Measurements from ENCODE around the gene CRYGS.

CRYGS gene

DNA sequence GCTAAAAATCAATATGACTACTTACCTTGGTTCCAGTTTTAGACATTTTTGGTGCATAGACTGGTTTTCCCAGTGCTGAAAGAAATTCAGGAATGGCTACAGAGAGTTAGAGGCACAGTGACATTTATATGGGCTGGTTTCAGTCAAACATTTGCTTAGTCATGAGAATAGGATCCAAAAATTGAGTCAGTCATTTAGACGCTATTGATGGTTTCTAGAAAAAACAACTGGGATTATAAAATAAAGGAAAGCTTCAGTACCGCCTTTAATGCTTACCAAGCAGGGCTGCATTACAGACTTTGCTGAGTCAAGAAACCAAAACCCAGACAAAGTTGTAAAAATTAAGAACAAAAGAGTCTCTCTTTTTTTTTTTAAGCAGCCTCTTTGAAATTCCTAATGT, at the start of gene CRYGS:
Gene CRYGS (minus strand): TSS at position 100 of the 400 bp plus-strand sequence. CDS start 54 bp downstream, at position 46.
- peaks cover 5% of the 10 kb centered on the region for H3K36me3 ChIP-seq
- TF ChIP-seq, protein P1, sequence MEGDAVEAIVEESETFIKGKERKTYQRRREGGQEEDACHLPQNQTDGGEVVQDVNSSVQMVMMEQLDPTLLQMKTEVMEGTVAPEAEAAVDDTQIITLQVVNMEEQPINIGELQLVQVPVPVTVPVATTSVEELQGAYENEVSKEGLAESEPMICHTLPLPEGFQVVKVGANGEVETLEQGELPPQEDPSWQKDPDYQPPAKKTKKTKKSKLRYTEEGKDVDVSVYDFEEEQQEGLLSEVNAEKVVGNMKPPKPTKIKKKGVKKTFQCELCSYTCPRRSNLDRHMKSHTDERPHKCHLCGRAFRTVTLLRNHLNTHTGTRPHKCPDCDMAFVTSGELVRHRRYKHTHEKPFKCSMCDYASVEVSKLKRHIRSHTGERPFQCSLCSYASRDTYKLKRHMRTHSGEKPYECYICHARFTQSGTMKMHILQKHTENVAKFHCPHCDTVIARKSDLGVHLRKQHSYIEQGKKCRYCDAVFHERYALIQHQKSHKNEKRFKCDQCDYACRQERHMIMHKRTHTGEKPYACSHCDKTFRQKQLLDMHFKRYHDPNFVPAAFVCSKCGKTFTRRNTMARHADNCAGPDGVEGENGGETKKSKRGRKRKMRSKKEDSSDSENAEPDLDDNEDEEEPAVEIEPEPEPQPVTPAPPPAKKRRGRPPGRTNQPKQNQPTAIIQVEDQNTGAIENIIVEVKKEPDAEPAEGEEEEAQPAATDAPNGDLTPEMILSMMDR (IDR thresholded peaks at IDR 0.05; ENCODE audit: low read depth, low read length): no peak
- H3K27ac ChIP-seq: no peak within 1 kb of the TSS
- no peak for DNase-seq
- H3K4me3 ChIP-seq (ENCODE audit: low read depth, low read length): no peak within 1 kb of the TSS
- H3K9me3 ChIP-seq (ENCODE audit: severe bottlenecking): no peaks in the 10 kb centered on the region
- no peaks in the 10 kb centered on the region for H3K27me3 ChIP-seq (ENCODE audit: insufficient read depth, low read depth, severe bottlenecking)

DNA sequence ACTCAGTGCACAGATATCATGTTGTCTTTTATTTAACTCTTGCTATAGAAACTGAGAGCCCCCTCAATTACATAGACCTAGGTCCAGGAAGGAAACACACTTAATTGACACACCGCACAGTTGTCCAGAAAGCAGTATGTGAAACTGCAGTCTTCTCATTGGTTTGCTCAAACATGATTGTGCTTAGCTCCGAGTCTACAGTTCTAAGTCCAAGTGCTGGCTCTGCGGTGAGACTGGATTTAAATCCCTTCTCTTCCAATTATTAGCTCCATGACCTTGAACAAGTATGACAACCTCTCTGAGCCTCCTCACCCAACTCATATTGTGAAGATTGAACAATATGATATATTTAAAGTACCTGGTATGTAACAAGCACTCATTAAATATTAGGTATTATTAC, 49.7 kb upstream of the CRYGS start:
- DNase-seq: no peak
- H3K27me3 ChIP-seq (ENCODE audit: insufficient read depth, low read depth, severe bottlenecking): no peaks in the 10 kb centered on the region
- H3K27ac ChIP-seq: no peak overlapping the region
- no peaks in the 10 kb centered on the region for H3K9me3 ChIP-seq (ENCODE audit: severe bottlenecking)
- H3K4me3 ChIP-seq (ENCODE audit: low read depth, low read length): no peak overlapping the region
- TF ChIP-seq, protein P1 (IDR thresholded peaks at IDR 0.05; ENCODE audit: low read depth, low read length): no peak
- H3K36me3 ChIP-seq: no peaks in the 10 kb centered on the region

DNA sequence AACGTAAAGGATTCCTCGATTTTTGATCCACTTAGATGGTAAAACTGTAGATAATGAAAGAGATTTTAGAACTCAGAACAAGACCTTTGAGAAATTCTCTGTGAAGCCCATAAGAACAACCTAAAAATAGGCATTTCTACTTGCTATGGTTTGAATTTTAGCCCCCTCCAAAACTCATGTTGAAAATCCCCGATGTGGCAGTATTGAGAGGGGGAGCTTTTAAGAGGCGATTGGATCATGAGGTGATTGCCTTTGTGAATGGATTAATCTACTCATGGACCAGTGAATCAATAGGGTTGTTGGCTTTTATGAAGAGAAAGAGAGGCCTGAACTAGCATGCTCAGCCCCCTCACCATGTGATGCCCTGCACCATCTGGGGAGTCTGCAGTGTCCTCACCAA, 48.5 kb upstream of the CRYGS start:
- TF ChIP-seq, protein P1 (IDR thresholded peaks at IDR 0.05; ENCODE audit: low read depth, low read length): no peak
- Histone ChIP-seq H3K27me3 (ENCODE audit: insufficient read depth, low read depth, severe bottlenecking) (no peaks in the 10 kb centered on the region), H3K36me3 (no peaks in the 10 kb centered on the region)

DNA sequence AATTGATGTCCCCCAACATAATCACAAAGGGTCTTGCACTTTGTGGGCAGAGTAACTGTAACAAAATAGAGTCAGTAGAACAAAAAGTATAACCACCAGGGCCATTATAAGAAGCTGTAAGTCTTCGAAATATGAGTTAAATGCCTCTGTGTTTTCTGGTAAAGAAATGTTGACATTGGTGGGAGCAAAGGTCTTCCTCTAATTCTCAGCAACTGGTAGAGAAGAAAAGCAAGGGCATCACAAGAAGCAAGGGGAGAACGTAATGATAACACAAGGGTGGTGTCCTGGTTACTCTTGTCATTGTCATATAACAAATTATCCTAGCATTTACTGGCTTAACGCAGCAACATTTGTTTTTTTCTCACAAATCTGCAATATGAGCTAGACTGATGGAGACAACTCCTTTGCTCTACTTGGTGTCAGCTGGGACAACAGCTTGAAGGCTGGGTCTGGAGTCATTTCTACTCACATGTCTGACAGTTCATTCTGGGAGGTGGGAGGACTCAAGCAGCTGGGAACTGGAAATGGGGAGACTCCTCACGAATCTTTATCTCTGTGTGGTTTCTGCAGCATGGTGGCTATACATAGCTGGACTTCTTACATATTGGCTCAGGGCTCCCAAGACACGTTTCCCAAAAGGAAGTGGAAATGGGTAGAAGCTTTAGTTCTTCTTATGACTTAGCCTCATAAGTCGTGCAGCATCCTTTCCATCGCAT, 46.6 kb upstream of the CRYGS start:
- Histone ChIP-seq H3K9me3 (ENCODE audit: severe bottlenecking) (no peaks in the 10 kb centered on the region), H3K27me3 (ENCODE audit: insufficient read depth, low read depth, severe bottlenecking) (no peaks in the 10 kb centered on the region), H3K27ac (no peak overlapping the region), H3K4me3 (ENCODE audit: low read depth, low read length) (no peak overlapping the region), H3K36me3 (peaks cover 4% of the 10 kb centered on the region)
- TF ChIP-seq, protein P1 (IDR thresholded peaks at IDR 0.05; ENCODE audit: low read depth, low read length): no peak
- DNase-seq: no peak

More for the DNA sequence above, 48.5 kb upstream of the CRYGS start:
- Histone ChIP-seq H3K27ac (no peak overlapping the region), H3K4me3 (ENCODE audit: low read depth, low read length) (no peak overlapping the region), H3K9me3 (ENCODE audit: severe bottlenecking) (no peaks in the 10 kb centered on the region)
- no peak for DNase-seq

DNA sequence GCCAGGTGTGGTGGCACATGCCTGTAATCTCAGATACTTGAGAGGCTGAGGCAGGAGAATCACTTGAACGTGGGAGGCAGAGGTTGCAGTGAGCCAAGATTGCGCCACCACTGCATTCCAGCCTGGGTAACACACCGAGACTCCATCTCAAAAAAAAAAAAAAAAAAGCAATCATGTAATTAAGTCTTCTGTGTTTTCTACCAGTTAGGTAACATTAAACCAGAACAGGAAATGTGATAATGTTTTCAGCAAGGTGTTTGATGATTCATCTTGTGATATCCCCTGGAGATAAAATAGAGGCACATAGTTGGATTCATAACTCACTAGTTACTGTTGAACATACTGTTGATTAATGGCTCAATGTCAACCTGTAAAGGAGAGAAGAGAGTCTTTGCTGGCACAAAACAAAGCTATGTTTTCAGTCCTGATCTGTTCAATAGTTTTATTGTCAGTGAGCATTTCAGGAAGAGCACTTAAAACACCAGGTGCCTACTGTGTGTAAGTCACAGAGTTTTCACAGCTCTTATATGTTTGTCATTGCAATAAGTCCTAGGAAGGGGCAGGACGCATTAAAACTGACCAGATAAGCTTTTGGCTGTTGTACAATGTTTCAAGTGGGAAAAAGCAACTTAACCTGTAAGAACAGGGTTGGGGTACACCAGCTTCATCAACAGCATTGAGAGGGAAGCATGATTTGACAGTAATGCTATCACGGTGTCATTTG, 45.8 kb upstream of the CRYGS start:
- no peak overlapping the region for H3K4me3 ChIP-seq (ENCODE audit: low read depth, low read length)
- no peak overlapping the region for H3K27ac ChIP-seq
- no peaks in the 10 kb centered on the region for H3K27me3 ChIP-seq (ENCODE audit: insufficient read depth, low read depth, severe bottlenecking)
- H3K9me3 ChIP-seq (ENCODE audit: severe bottlenecking): no peaks in the 10 kb centered on the region
- no peak for DNase-seq
- TF ChIP-seq, protein P1 (IDR thresholded peaks at IDR 0.05; ENCODE audit: low read depth, low read length): no peak
- H3K36me3 ChIP-seq: peaks cover 11% of the 10 kb centered on the region
